Measurements from ENCODE around the gene JPH3. TPM values are rescaled to one million over a fixed set of nuclear protein-coding genes. Genes with fewer than 3 reads are reported as not detected.

Gene JPH3
- total RNA-seq, 1 experiment from 2014 or later, result 1.4 TPM

- Histone ChIP-seq H3K9me3 (ENCODE audit: low read depth, low read length, poor library complexity, severe bottlenecking) (no peaks in the 10 kb centered on the region), H3K27ac (ENCODE audit: low read depth, low read length, poor library complexity, severe bottlenecking) (no peak overlapping the region), H3K4me3 (ENCODE audit: low read depth, low read length, poor library complexity, severe bottlenecking) (no peak overlapping the region), H3K36me3 (ENCODE audit: insufficient read depth, low read length, poor library complexity, severe bottlenecking) (no peaks in the 10 kb centered on the region), H3K4me1 (ENCODE audit: insufficient read depth, low read length, poor library complexity, severe bottlenecking) (no peaks in the 10 kb centered on the region), H3K27me3 (replicated peaks; ENCODE audit: insufficient read depth, low read depth, low read length, poor library complexity) (no peaks in the 10 kb centered on the region)
- ChIA-PET POLR2A (ENCODE audit: low non-redundant PET) (no interaction called here), CTCF (interaction anchor here (0.5 kb wide), 1 partner anchor 28 kb away, joined by 4 read pairs; no protein-coding TSS in a partner anchor)
- intact Hi-C loops (cut with micrococcal nuclease; ENCODE audit: unreplicated experiment), result no loop called here
- TF ChIP-seq EZH2 (IDR thresholded peaks at IDR 0.05; ENCODE audit: borderline replicate concordance, low read depth, low read length, poor library complexity, severe bottlenecking) (no peak), CTCF (conservative IDR thresholded peaks at IDR 0.05; ENCODE audit: low read depth, low read length) (no peak)
- no TSS peak for BruUV-seq (replicated peaks)
- no peak for DNase-seq (ENCODE audit: low spot score)
Measured at GRCh38 chr16:87667946-87668345, 65.6 kb downstream of the JPH3 start.

- no peak for DNase-seq (ENCODE audit: low spot score)
- Histone ChIP-seq H3K4me3 (ENCODE audit: low read depth, low read length, poor library complexity, severe bottlenecking) (no peak overlapping the region), H3K9me3 (ENCODE audit: low read depth, low read length, poor library complexity, severe bottlenecking) (no peaks in the 10 kb centered on the region), H3K36me3 (ENCODE audit: insufficient read depth, low read length, poor library complexity, severe bottlenecking) (no peaks in the 10 kb centered on the region), H3K4me1 (ENCODE audit: insufficient read depth, low read length, poor library complexity, severe bottlenecking) (no peaks in the 10 kb centered on the region), H3K27me3 (replicated peaks; ENCODE audit: insufficient read depth, low read depth, low read length, poor library complexity) (no peaks in the 10 kb centered on the region), H3K27ac (ENCODE audit: low read depth, low read length, poor library complexity, severe bottlenecking) (no peak overlapping the region)
- TF ChIP-seq CTCF (conservative IDR thresholded peaks at IDR 0.05; ENCODE audit: low read depth, low read length) (no peak), EZH2 (IDR thresholded peaks at IDR 0.05; ENCODE audit: borderline replicate concordance, low read depth, low read length, poor library complexity, severe bottlenecking) (no peak)
- BruUV-seq (replicated peaks), result no TSS peak
- ChIA-PET POLR2A (ENCODE audit: low non-redundant PET) (no interaction called here), CTCF (no interaction called here)
- intact Hi-C loops (cut with micrococcal nuclease; ENCODE audit: unreplicated experiment), result no loop called here
Measured at GRCh38 chr16:87669672-87670071, 67.4 kb downstream of the JPH3 start.

GRCh38 chr16:87671221-87671620 lies 68.9 kb downstream of the JPH3 start:
- TF ChIP-seq CTCF (conservative IDR thresholded peaks at IDR 0.05; ENCODE audit: low read depth, low read length), result no peak
- TF ChIP-seq EZH2 (IDR thresholded peaks at IDR 0.05; ENCODE audit: borderline replicate concordance, low read depth, low read length, poor library complexity, severe bottlenecking), result no peak
- H3K4me3 ChIP-seq (ENCODE audit: low read depth, low read length, poor library complexity, severe bottlenecking), result no peak overlapping the region
- DNase-seq (ENCODE audit: low spot score), result no peak
- no peak overlapping the region for H3K27ac ChIP-seq (ENCODE audit: low read depth, low read length, poor library complexity, severe bottlenecking)
- BruUV-seq (replicated peaks), result no TSS peak
- intact Hi-C loops (cut with micrococcal nuclease; ENCODE audit: unreplicated experiment), result no loop called here
- H3K27me3 ChIP-seq (replicated peaks; ENCODE audit: insufficient read depth, low read depth, low read length, poor library complexity), result no peaks in the 10 kb centered on the region
- ChIA-PET POLR2A (ENCODE audit: low non-redundant PET) (no interaction called here), CTCF (no interaction called here)
- H3K9me3 ChIP-seq (ENCODE audit: low read depth, low read length, poor library complexity, severe bottlenecking), result no peaks in the 10 kb centered on the region
- H3K36me3 ChIP-seq (ENCODE audit: insufficient read depth, low read length, poor library complexity, severe bottlenecking), result no peaks in the 10 kb centered on the region
- no peaks in the 10 kb centered on the region for H3K4me1 ChIP-seq (ENCODE audit: insufficient read depth, low read length, poor library complexity, severe bottlenecking)

Measured in A673 (cell line).